Smooth muscle cell (in vitro differentiated cells): Measurements from ENCODE around the gene MMP2. TPM values are rescaled to one million over a fixed set of nuclear protein-coding genes. Genes with fewer than 3 reads are reported as not detected.

Experiments
- DNase-seq: peaks from one replicate; lab custom pipeline; 2025; ENCODE audit not compliant: unreplicated experiment; lab: John Stamatoyannopoulos, UW
- H2AFZ ChIP-seq: fragments of 200-600 bp; sonication (generic); 2 replicates; pipeline ENCODE4 v1.6.0; 2016; ENCODE audit warnings: antibody characterized with exemption, low read depth, mild to moderate bottlenecking
- H3F3A ChIP-seq: fragments of 200-600 bp; sonication (generic); 2 replicates; pipeline ENCODE4 v1.6.0; 2017; ENCODE audit warnings: antibody characterized with exemption, low read depth
- H3K27ac ChIP-seq: fragments of 200-600 bp; sonication (generic); 2 replicates; pipeline ENCODE4 v1.5.1; 2016; ENCODE audit warnings: low read depth, mild to moderate bottlenecking
- H3K27me3 ChIP-seq: fragments of 200-600 bp; sonication (generic); 2 replicates; pipeline ENCODE4 v1.6.1; 2016; ENCODE audit warnings: low read depth, mild to moderate bottlenecking
- H3K36me3 ChIP-seq: fragments of 200-600 bp; sonication (generic); 2 replicates; pipeline ENCODE4 v1.5.1; 2016; ENCODE audit warnings: low read depth
- H3K4me1 ChIP-seq: fragments of 200-600 bp; sonication (generic); 2 replicates; pipeline ENCODE4 v1.5.1; 2016; ENCODE audit warnings: low read depth
- H3K4me2 ChIP-seq: fragments of 200-600 bp; sonication (generic); 2 replicates; pipeline ENCODE4 v1.6.0; 2016; ENCODE audit warnings: mild to moderate bottlenecking
- H3K4me3 ChIP-seq: fragments of 200-600 bp; sonication (generic); 2 replicates; pipeline ENCODE4 v1.5.1; 2016; ENCODE audit warnings: mild to moderate bottlenecking
- H3K79me2 ChIP-seq: fragments of 200-600 bp; sonication (generic); 2 replicates; pipeline ENCODE4 v1.6.0; 2016; ENCODE audit warnings: low read depth, mild to moderate bottlenecking
- H3K9ac ChIP-seq: fragments of 200-600 bp; sonication (generic); 2 replicates; pipeline ENCODE4 v1.6.0; 2016; ENCODE audit warnings: low read depth
- H3K9me3 ChIP-seq: fragments of 200-600 bp; sonication (generic); replicated peaks from 2 replicates; pipeline ENCODE4 v1.5.1; 2016; ENCODE audit warnings: low read depth
- H4K20me1 ChIP-seq: fragments of 200-600 bp; sonication (generic); 2 replicates; pipeline ENCODE4 v1.6.0; 2016; ENCODE audit warnings: low read depth
- WGBS: methylation state at CpG from one replicate; pipeline ENCODE4 v1.1.7; 2016; ENCODE audit warnings: low lambda C conversion rate; 5-methylcytosine and 5-hydroxymethylcytosine counted together
- polyA plus RNA-seq: library from polyadenylated mRNA; unstranded; fragments of >200 nt; fragmentation: Nextera tagmentation; extraction: Ambion mirVana; gene quantifications from 2 replicates; pipeline ENCODE4 v1.2.1, GENCODE V29; 2016
- total RNA-seq: library from RNA; depleted of rRNA; stranded (reverse); fragments of >200 nt; gene quantifications from 2 replicates; pipeline ENCODE4 v1.2.3, GENCODE V29; 2014
- TF ChIP-seq, protein P1 (sequence below): fragments of 200-600 bp; sonication (generic); IDR thresholded peaks from 2 replicates; pipeline ENCODE4 v1.5.1; 2017; ENCODE audit warnings: borderline replicate concordance, mild to moderate bottlenecking, antibody characterized with exemption; ENCODE audit not compliant: insufficient read depth, poor library complexity, severe bottlenecking

The MMP2 gene
- total and polyA plus RNA-seq, 2 experiments from 2014 or later, result 431 to 746 TPM

DNA sequence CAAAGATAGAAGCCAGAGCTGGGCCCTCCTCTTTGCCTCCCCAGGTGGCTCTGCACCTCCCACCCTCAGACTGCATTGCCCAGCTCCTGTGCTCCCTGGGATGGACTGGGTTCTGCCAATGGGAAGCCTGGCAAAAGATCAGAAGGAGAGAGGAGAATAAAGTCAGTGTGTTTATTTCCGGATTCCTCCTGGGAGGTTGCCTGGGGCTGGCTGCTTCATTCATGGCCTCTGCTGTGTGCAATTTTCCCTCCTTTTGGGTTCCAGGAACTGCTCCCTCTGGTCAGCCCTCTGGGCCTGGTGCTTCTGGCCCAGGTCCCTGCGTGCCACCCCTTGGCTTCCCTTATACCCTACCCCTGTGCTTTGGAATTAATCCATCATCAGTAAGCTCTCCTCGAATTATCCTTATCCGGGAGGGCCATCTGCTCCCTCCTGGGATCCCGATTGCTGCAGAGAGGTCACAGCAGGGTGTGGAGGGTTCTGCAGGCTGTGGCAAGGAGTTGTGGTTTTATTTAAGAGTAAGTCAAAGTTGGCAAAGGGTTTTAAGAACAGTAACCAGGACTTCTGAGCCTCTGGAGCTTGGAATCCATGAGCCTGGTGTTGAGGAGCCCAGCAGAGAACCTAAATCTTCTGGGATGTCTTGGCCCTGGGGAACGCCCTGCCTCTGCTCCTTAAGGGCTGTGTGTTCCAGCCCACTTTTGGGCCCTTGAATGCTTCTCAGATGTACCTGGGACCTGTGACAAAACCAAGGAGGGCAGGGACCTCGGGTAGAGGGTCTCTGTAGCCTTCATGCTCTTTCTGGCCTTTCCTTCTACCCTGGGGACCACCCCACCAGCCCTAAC, 8.2 kb upstream of the MMP2 start:
- H3K79me2 ChIP-seq, result no peaks in the 10 kb centered on the region
- H3F3A ChIP-seq, result peaks cover 12% of the 10 kb centered on the region
- TF ChIP-seq, protein P1, sequence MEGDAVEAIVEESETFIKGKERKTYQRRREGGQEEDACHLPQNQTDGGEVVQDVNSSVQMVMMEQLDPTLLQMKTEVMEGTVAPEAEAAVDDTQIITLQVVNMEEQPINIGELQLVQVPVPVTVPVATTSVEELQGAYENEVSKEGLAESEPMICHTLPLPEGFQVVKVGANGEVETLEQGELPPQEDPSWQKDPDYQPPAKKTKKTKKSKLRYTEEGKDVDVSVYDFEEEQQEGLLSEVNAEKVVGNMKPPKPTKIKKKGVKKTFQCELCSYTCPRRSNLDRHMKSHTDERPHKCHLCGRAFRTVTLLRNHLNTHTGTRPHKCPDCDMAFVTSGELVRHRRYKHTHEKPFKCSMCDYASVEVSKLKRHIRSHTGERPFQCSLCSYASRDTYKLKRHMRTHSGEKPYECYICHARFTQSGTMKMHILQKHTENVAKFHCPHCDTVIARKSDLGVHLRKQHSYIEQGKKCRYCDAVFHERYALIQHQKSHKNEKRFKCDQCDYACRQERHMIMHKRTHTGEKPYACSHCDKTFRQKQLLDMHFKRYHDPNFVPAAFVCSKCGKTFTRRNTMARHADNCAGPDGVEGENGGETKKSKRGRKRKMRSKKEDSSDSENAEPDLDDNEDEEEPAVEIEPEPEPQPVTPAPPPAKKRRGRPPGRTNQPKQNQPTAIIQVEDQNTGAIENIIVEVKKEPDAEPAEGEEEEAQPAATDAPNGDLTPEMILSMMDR, result no peak
- H3K9me3 ChIP-seq, result no peaks in the 10 kb centered on the region
- H4K20me1 ChIP-seq, result no peaks in the 10 kb centered on the region
- no peak overlapping the region for H3K4me3 ChIP-seq
- H3K27ac ChIP-seq, result peak overlapping the region; percentile 80
- H3K4me1 ChIP-seq, result peaks cover 7% of the 10 kb centered on the region
- DNase-seq, result no peak
- no peak overlapping the region for H3K9ac ChIP-seq
- H3K27me3 ChIP-seq, result no peaks in the 10 kb centered on the region
- 38% methylated on average over 7 of the region's 7 CpGs for WGBS
- H3K36me3 ChIP-seq, result no peaks in the 10 kb centered on the region
- peak overlapping the region; percentile 27 for H3K4me2 ChIP-seq
- H2AFZ ChIP-seq, result no peak overlapping the region

- Histone ChIP-seq H3K79me2 (no peaks in the 10 kb centered on the region), H2AFZ (no peak overlapping the region), H3K9me3 (no peaks in the 10 kb centered on the region), H3K36me3 (no peaks in the 10 kb centered on the region), H3K4me3 (no peak overlapping the region), H3K4me1 (peaks cover 7% of the 10 kb centered on the region), H3K4me2 (peak overlapping the region; percentile 27), H4K20me1 (no peaks in the 10 kb centered on the region), H3K27me3 (no peaks in the 10 kb centered on the region), H3K9ac (no peak overlapping the region), H3K27ac (peak overlapping the region; percentile 80), H3F3A (peaks cover 20% of the 10 kb centered on the region)
- TF ChIP-seq, protein P1, result no peak
- no peak for DNase-seq
- 46% methylated on average over 4 of the region's 4 CpGs for WGBS
Measured at GRCh38 chr16:55471448-55472097, 7.4 kb upstream of the MMP2 start.

DNA sequence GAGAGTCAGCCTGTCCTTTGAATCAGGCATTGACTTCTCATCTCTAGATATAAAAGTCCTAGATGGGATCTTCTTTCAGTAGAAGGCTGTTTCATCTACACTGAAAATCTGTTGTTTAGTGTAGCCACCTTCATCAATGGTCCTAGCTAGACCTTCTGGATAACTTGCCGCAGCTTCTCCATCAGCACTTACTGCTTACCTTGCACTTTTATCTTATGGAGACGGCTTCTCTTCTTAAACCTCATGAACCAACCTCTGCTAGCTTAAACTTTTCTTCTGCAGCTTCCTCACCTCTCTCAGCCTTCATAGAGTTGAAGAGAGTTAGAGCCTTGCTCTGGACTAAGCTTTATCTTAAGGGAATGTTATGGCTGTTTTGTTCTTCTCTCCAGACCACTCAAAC, 5.4 kb upstream of the MMP2 start:
- H3F3A ChIP-seq, result peaks cover 28% of the 10 kb centered on the region
- 96% methylated on average over 2 of the region's 2 CpGs for WGBS
- no peak overlapping the region for H3K9ac ChIP-seq
- no peaks in the 10 kb centered on the region for H3K36me3 ChIP-seq
- no peaks in the 10 kb centered on the region for H3K27me3 ChIP-seq
- DNase-seq, result no peak
- no peaks in the 10 kb centered on the region for H4K20me1 ChIP-seq
- H3K27ac ChIP-seq, result no peak overlapping the region
- no peak overlapping the region for H3K4me3 ChIP-seq
- TF ChIP-seq, protein P1, result no peak
- H3K4me1 ChIP-seq, result peaks cover 10% of the 10 kb centered on the region
- H3K4me2 ChIP-seq, result no peak overlapping the region
- H3K9me3 ChIP-seq, result no peaks in the 10 kb centered on the region
- H3K79me2 ChIP-seq, result no peaks in the 10 kb centered on the region
- H2AFZ ChIP-seq, result no peak overlapping the region
